Measurements from ENCODE around the gene GATAD2A. TPM values are rescaled to one million over a fixed set of nuclear protein-coding genes. Genes with fewer than 3 reads are reported as not detected.

Gene GATAD2A
- total and polyA plus RNA-seq, 10 of the 15 experiments (the other 5 are each of a cell fraction or from before 2014, with no cell fraction given): 2.6 to 173 (median 32.0) TPM

- TF ChIP-seq PML (IDR thresholded peaks at IDR 0.05; ENCODE audit: low read length) (no peak), CBX5 (IDR thresholded peaks at IDR 0.05; ENCODE audit: low read depth) (no peak), ZNF207 (IDR thresholded peaks at IDR 0.05; ENCODE audit: borderline replicate concordance) (0 out of 2 replicates have a peak, but pooled peaks have one; percentile 29), BCL11A (IDR thresholded peaks at IDR 0.05; ENCODE audit: low read depth, low read length) (no peak), HDAC2 (IDR thresholded peaks at IDR 0.05) (no peak), SMARCA5 (IDR thresholded peaks at IDR 0.05) (no peak), EGR1 (IDR thresholded peaks at IDR 0.05; ENCODE audit: borderline replicate concordance in 1 of 2, low read depth in 2 of 2, low read length in 2 of 2) (no peak), CUX1 (IDR thresholded peaks at IDR 0.05; ENCODE audit: insufficient replicate concordance, low read depth, low read length) (no peak), IRF4 (IDR thresholded peaks at IDR 0.05; ENCODE audit: low read depth, low read length) (no peak), REST (IDR thresholded peaks at IDR 0.05; ENCODE audit: low read depth, low read length) (no peak), RAD51 (IDR thresholded peaks at IDR 0.05) (peak; percentile 89), ASH2L (IDR thresholded peaks at IDR 0.05; ENCODE audit: borderline replicate concordance, low read depth) (no peak), GATAD2B (conservative IDR thresholded peaks at IDR 0.05; ENCODE audit: low read depth) (peak; percentile 64), MEF2B (IDR thresholded peaks at IDR 0.05; ENCODE audit: partially characterized antibody, poor library complexity, severe bottlenecking) (peak; percentile 96), CREM (IDR thresholded peaks at IDR 0.05; ENCODE audit: low read depth) (no peak), MTA2 (IDR thresholded peaks at IDR 0.05; ENCODE audit: low read depth) (no peak; the same call in 1 of the 2 replicates), SMAD1 (IDR thresholded peaks at IDR 0.05; ENCODE audit: low read depth, partially characterized antibody) (no peak), ZNF687 (IDR thresholded peaks at IDR 0.05) (peak; percentile 75; the same call in 1 of the 2 replicates), POLR2AphosphoS5 (IDR thresholded peaks at IDR 0.05; ENCODE audit: low read length) (no peak)
These were observed 44.3 kb upstream of the GATAD2A start (continued) for GRCh38 chr19:19361075-19361594.

Data from GM12878 (cell line).